Panc1 (cell line): ENCODE measurements around the gene SAFB2. TPM values are rescaled to one million over a fixed set of nuclear protein-coding genes. Genes with fewer than 3 reads are reported as not detected.

ENCODE experiments used
- ATAC-seq: fragments of 200-7000 bp; cut with Tn5 transposase; 2 replicates; pipeline ENCODE4 v1.9.1; 2020; ENCODE audit warnings: mild to moderate bottlenecking, moderate library complexity
- BruUV-seq: library from RNA; stranded (reverse); fragments of 400-500 nt; replicated peaks from 2 replicates; lab custom pipeline; 2021; lab: Mats Ljungman, UMichigan
- CTCF ChIA-PET: fragments of 300-600 bp; sonication (Branson Sonifier 250); formaldehyde crosslinking; loops from one replicate; lab custom pipeline; 2022; ENCODE audit warnings: antibody characterized with exemption; lab: Charles Lee
- POLR2A ChIA-PET: fragments of 300-600 bp; sonication (Branson Sonifier 250); formaldehyde crosslinking; loops from one replicate; lab custom pipeline; 2022; ENCODE audit warnings: antibody characterized with exemption; lab: Charles Lee
- DNase-seq: peaks from one replicate; pipeline ENCODE4 v3.0.0-alpha.2; 2010; ENCODE audit warnings: low read depth, low spot score
- H3K27ac ChIP-seq: 2 replicates; pipeline ENCODE4 v1.5.1; 2011; ENCODE audit warnings: mild to moderate bottlenecking, low read length, inconsistent platforms
- H3K27me3 ChIP-seq: fragments of 200-500 bp; sonication (Bioruptor generic); 2 replicates; pipeline ENCODE4 v1.6.0; 2014; ENCODE audit warnings: low read length, inconsistent platforms; ENCODE audit not compliant: control insufficient read depth, insufficient read depth
- H3K36me3 ChIP-seq: fragments of 200-500 bp; sonication (Bioruptor generic); 2 replicates; pipeline ENCODE4 v1.5.1; 2014; ENCODE audit warnings: inconsistent platforms, mild to moderate bottlenecking, low read length, moderate library complexity; ENCODE audit not compliant: control insufficient read depth, insufficient read depth
- H3K4me1 ChIP-seq: 2 replicates; pipeline ENCODE4 v1.5.1; 2011; ENCODE audit warnings: inconsistent platforms, mild to moderate bottlenecking, low read length, moderate library complexity; ENCODE audit not compliant: control insufficient read depth, insufficient read depth
- H3K4me3 ChIP-seq, 2 experiments: 2 replicates each; pipeline ENCODE4 v1.5.1; 2011 to 2012; ENCODE audit warnings: low read depth in 2 of 2, low read length in 2 of 2, mild to moderate bottlenecking in 2 of 2, inconsistent platforms in 1 of 2, moderate library complexity in 1 of 2
- H3K9me3 ChIP-seq: fragments of 200-500 bp; sonication (Bioruptor generic); 2 replicates; pipeline ENCODE4 v1.5.1; 2014; ENCODE audit warnings: low read depth, mild to moderate bottlenecking, inconsistent platforms, low read length, moderate library complexity; ENCODE audit not compliant: control insufficient read depth, insufficient read depth
- POLR2AphosphoS5 ChIP-seq: IDR thresholded peaks from 2 replicates; pipeline ENCODE4 v1.6.1; 2012; ENCODE audit warnings: mild to moderate bottlenecking, low read depth, low read length, moderate library complexity
- SIN3A ChIP-seq: IDR thresholded peaks from 2 replicates; pipeline ENCODE4 v1.6.1; 2012; ENCODE audit warnings: low read depth, mild to moderate bottlenecking, low read length, moderate library complexity, borderline replicate concordance; ENCODE audit not compliant: insufficient read depth
- TCF7L2 ChIP-seq: IDR thresholded peaks from 2 replicates; pipeline ENCODE4 v1.6.1; 2011; ENCODE audit warnings: mild to moderate bottlenecking, low read depth, low read length, inconsistent platforms
- in situ Hi-C: cut with HindIII; loops from 2 replicates; pipeline ENCODE4 v1.10.0; 2016; ENCODE audit warnings: low sequenced_read_pairs, low pct_unique_long_range_greater_than_20kb
- intact Hi-C: fragments of 100-400 bp; cut with micrococcal nuclease; formaldehyde crosslinking; loops from one replicate; pipeline ENCODE4 v1.10.0; 2022; ENCODE audit not compliant: unreplicated experiment
- total RNA-seq: library from RNA; stranded (reverse); gene quantifications from one replicate; pipeline ENCODE4 v1.2.1, GENCODE V29; 2021; ENCODE audit not compliant: unreplicated experiment
- TF ChIP-seq, protein P1 (sequence below): fragments of 450-650 bp; IDR thresholded peaks from 2 replicates; pipeline ENCODE4 v1.5.1; 2017; ENCODE audit warnings: mild to moderate bottlenecking
- TF ChIP-seq, protein P2 (sequence below), 2 experiments: IDR thresholded peaks; 2 replicates each; pipeline ENCODE4 v1.6.1; 2011 to 2012; ENCODE audit warnings: low read depth in 2 of 2, control low read depth in 1 of 2, low read length in 1 of 2, mild to moderate bottlenecking in 1 of 2, moderate library complexity in 1 of 2; ENCODE audit not compliant: insufficient read depth in 1 of 2

The SAFB2 gene
- total RNA-seq, 1 experiment from 2014 or later = 83.5 TPM

DNA sequence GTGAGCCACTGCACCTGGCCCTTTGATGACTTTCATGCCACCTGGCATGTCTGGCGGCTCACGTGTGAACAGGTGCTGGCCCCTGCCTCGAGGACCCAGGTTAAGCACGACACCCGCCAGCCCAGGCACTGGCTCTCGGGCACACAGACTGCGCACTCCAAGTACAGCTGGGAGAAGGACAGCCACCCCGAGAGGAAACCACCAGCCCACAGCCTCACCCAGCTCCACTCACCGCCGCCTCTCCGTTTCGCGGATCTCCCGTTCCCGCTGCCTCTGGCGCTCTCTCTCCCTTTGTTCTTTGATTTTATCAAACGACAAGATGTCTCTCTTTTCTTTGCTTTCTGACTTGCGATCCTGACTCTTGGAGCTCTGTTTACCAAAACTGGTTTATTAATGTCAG, 27.4 kb downstream of the SAFB2 start:
- Histone ChIP-seq H3K4me1 (no peaks in the 10 kb centered on the region), H3K27ac (no peak overlapping the region), H3K36me3 (peaks cover 18% of the 10 kb centered on the region), H3K27me3 (no peaks in the 10 kb centered on the region), H3K9me3 (no peaks in the 10 kb centered on the region), H3K4me3 (no peak overlapping the region)
- intact Hi-C loops = no loop called here
- ChIA-PET CTCF (no interaction called here), POLR2A (no interaction called here)
- in situ Hi-C loops = no loop called here
- BruUV-seq = no TSS peak
- ATAC-seq = no peak
- no peak for DNase-seq
- TF ChIP-seq, protein P1, sequence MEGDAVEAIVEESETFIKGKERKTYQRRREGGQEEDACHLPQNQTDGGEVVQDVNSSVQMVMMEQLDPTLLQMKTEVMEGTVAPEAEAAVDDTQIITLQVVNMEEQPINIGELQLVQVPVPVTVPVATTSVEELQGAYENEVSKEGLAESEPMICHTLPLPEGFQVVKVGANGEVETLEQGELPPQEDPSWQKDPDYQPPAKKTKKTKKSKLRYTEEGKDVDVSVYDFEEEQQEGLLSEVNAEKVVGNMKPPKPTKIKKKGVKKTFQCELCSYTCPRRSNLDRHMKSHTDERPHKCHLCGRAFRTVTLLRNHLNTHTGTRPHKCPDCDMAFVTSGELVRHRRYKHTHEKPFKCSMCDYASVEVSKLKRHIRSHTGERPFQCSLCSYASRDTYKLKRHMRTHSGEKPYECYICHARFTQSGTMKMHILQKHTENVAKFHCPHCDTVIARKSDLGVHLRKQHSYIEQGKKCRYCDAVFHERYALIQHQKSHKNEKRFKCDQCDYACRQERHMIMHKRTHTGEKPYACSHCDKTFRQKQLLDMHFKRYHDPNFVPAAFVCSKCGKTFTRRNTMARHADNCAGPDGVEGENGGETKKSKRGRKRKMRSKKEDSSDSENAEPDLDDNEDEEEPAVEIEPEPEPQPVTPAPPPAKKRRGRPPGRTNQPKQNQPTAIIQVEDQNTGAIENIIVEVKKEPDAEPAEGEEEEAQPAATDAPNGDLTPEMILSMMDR = no peak
- TF ChIP-seq POLR2AphosphoS5 = no peak
- TF ChIP-seq SIN3A = no peak
- TF ChIP-seq, protein P2, sequence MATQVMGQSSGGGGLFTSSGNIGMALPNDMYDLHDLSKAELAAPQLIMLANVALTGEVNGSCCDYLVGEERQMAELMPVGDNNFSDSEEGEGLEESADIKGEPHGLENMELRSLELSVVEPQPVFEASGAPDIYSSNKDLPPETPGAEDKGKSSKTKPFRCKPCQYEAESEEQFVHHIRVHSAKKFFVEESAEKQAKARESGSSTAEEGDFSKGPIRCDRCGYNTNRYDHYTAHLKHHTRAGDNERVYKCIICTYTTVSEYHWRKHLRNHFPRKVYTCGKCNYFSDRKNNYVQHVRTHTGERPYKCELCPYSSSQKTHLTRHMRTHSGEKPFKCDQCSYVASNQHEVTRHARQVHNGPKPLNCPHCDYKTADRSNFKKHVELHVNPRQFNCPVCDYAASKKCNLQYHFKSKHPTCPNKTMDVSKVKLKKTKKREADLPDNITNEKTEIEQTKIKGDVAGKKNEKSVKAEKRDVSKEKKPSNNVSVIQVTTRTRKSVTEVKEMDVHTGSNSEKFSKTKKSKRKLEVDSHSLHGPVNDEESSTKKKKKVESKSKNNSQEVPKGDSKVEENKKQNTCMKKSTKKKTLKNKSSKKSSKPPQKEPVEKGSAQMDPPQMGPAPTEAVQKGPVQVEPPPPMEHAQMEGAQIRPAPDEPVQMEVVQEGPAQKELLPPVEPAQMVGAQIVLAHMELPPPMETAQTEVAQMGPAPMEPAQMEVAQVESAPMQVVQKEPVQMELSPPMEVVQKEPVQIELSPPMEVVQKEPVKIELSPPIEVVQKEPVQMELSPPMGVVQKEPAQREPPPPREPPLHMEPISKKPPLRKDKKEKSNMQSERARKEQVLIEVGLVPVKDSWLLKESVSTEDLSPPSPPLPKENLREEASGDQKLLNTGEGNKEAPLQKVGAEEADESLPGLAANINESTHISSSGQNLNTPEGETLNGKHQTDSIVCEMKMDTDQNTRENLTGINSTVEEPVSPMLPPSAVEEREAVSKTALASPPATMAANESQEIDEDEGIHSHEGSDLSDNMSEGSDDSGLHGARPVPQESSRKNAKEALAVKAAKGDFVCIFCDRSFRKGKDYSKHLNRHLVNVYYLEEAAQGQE (IDR thresholded peaks at IDR 0.05; ENCODE audit: insufficient read depth in 1 of 2, low read depth in 2 of 2, low read length in 1 of 2) = no peak
- TF ChIP-seq TCF7L2 = no peak

DNA sequence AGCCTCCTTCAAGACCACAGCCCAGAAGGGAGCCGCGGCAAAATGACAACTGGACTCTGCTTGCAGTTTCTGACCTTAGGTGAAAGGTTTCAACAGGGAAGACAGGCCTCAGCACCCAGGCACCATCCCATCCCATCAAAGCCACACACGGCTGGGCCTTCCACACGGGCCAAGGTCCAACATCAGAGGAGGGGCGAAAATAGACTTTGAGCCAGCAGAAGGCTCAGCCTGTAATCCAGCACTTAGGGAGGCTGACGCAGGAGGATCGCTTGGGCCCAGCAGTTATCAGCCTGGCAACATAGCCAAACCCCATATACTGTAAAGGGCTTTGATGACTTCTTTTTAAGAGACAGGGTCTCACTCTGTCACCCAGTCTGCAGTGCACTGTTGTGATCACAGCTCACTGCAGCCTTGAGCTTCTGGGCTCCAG, 28.0 kb downstream of the SAFB2 start:
- no peaks in the 10 kb centered on the region for H3K4me1 ChIP-seq
- POLR2A ChIA-PET = no interaction called here
- no peak overlapping the region for H3K4me3 ChIP-seq
- H3K27me3 ChIP-seq = no peaks in the 10 kb centered on the region
- ATAC-seq = no peak
- intact Hi-C loops (no loop called here), in situ Hi-C loops (no loop called here)
- TF ChIP-seq TCF7L2 (no peak), POLR2AphosphoS5 (no peak)
- no peak for DNase-seq
- peaks cover 20% of the 10 kb centered on the region for H3K36me3 ChIP-seq
- H3K9me3 ChIP-seq = no peaks in the 10 kb centered on the region
- BruUV-seq = no TSS peak
- no peak overlapping the region for H3K27ac ChIP-seq
- CTCF ChIA-PET = interaction anchor here (0.6 kb wide), 1 partner anchor 794 kb away, joined by 3 read pairs; no protein-coding TSS in a partner anchor

DNA sequence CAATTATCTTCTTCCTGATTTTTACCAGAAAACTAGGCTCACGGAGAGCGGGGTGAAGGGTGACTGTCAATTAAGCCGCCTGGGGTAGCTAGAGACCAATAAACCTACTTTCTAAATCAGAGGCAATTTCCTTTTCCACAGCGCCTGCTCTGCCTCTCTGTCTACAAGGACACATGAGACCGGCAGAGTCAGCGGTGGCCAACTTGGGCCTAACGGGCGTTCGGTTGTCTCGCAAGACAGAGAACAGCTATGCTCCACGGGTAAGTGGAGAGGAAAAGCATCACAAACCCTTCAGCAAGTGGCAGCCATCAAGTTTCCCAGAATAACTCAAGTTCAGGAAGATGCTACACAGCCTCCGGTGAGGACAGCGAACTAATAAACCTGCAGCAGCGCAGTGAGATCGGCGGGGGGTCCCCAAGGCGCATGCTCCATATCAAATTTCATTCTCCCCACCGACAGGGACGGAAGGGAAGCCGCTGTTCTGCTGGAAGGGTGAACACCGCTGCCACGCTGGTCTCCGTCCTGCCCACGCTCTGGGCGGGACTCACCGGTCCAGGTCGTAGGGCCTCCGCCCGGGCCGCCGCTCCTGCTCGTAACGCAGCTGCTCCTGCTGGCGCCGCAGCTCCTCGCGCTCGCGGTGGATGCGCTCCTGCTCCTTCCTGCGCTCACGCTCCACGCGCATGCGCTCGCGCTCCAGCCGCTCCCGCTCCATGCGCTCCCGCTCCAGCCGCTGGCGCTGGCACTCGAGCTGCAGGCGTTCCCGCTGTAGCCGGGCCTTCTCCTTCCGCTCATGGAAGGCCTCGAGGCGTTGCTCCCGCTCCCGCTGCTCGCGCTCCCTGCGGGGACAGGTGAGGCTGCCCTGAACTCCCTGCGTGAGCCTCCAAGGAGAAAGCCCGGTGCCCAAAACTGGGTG, 29.0 kb downstream of the SAFB2 start:
- intact Hi-C loops (no loop called here), in situ Hi-C loops (no loop called here)
- no peak overlapping the region for H3K4me3 ChIP-seq
- ChIA-PET POLR2A (no interaction called here), CTCF (no interaction called here)
- H3K9me3 ChIP-seq = no peaks in the 10 kb centered on the region
- peaks cover 16% of the 10 kb centered on the region for H3K36me3 ChIP-seq
- H3K27ac ChIP-seq = no peak overlapping the region
- no peaks in the 10 kb centered on the region for H3K4me1 ChIP-seq
- ATAC-seq = no peak
- TF ChIP-seq, protein P1 = no peak
- TF ChIP-seq POLR2AphosphoS5 = no peak
- no peak for TF ChIP-seq TCF7L2
- TF ChIP-seq, protein P2 (IDR thresholded peaks at IDR 0.05; ENCODE audit: insufficient read depth in 1 of 2, low read depth in 2 of 2, low read length in 1 of 2) = no peak
- TF ChIP-seq SIN3A = no peak
- DNase-seq = no peak
- BruUV-seq = no TSS peak
- no peaks in the 10 kb centered on the region for H3K27me3 ChIP-seq
